Measurements from ENCODE around the gene FEM1A. TPM values are rescaled to one million over a fixed set of nuclear protein-coding genes. Genes with fewer than 3 reads are reported as not detected.

FEM1A gene
- total and polyA plus RNA-seq, 9 of the 15 experiments (the other 6 are each of a cell fraction or from before 2014, with no cell fraction given) = 0.08 to 19.0 (median 6.8) TPM

GRCh38 chr19:4768934-4769777 is 22.4 kb upstream of the FEM1A start (continued):
- TF ChIP-seq HOXB6 (CRISPR knock-in tag; IDR thresholded peaks at IDR 0.05; ENCODE audit: borderline replicate concordance) (no peak), SIRT6 (IDR thresholded peaks at IDR 0.05; ENCODE audit: low read depth, low read length) (no peak), PML (IDR thresholded peaks at IDR 0.05; ENCODE audit: low read length) (peak; percentile 34; the same call in 1 of the 2 replicates), ERF (CRISPR knock-in tag; IDR thresholded peaks at IDR 0.05) (no peak), PHF20 (IDR thresholded peaks at IDR 0.05; ENCODE audit: partially characterized antibody) (no peak), KDM4B (IDR thresholded peaks at IDR 0.05; ENCODE audit: borderline replicate concordance in 2 of 2, low read depth in 1 of 2) (peak in 1 of 2 experiments; percentile 99; a peak in 1 of 4 replicates), NFYB (IDR thresholded peaks at IDR 0.05; ENCODE audit: extremely low read depth, insufficient read length) (no peak), SETDB1 (IDR thresholded peaks at IDR 0.05; ENCODE audit: low read length) (no peak), ZBTB8A (IDR thresholded peaks at IDR 0.05; ENCODE audit: partially characterized antibody) (no peak), SIN3A (IDR thresholded peaks at IDR 0.05; ENCODE audit: borderline replicate concordance in 2 of 2, control insufficient read depth in 1 of 2, low read depth in 2 of 2, low read length in 2 of 2) (peak; percentile 100), SP1 (CRISPR knock-in tag; IDR thresholded peaks at IDR 0.05) (peak; percentile 96), NCOA4 (IDR thresholded peaks at IDR 0.05; ENCODE audit: partially characterized antibody) (no peak), SLC30A9 (CRISPR knock-in tag; IDR thresholded peaks at IDR 0.05) (no peak), FOXK2 (conservative IDR thresholded peaks at IDR 0.05 in 1 of 2, IDR thresholded peaks at IDR 0.05 in 1 of 2; ENCODE audit: low read depth in 2 of 2) (no peak), BCOR (IDR thresholded peaks at IDR 0.05) (no peak), ZNF699 (CRISPR knock-in tag; IDR thresholded peaks at IDR 0.05; ENCODE audit: insufficient replicate concordance) (peak; percentile 35), MAFG (tag; conservative IDR thresholded peaks at IDR 0.05) (no peak), BRD9 (IDR thresholded peaks at IDR 0.05; ENCODE audit: low read depth, partially characterized antibody) (no peak), LCOR (CRISPR knock-in tag; IDR thresholded peaks at IDR 0.05) (peak; percentile 100), ZNF184 (CRISPR knock-in tag; IDR thresholded peaks at IDR 0.05) (peak; percentile 92)
- TF ChIP-seq, protein P1, sequence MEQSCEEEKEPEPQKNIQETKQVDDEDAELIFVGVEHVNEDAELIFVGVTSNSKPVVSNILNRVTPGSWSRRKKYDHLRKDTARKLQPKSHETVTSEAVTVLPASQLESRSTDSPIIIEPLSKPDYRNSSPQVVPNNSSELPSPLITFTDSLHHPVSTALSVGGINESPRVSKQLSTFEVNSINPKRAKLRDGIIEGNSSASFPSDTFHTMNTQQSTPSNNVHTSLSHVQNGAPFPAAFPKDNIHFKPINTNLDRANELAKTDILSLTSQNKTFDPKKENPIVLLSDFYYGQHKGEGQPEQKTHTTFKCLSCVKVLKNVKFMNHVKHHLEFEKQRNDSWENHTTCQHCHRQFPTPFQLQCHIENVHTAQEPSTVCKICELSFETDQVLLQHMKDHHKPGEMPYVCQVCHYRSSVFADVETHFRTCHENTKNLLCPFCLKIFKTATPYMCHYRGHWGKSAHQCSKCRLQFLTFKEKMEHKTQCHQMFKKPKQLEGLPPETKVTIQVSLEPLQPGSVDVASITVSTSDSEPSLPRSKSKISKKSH (CRISPR knock-in tag; IDR thresholded peaks at IDR 0.05) = no peak
- TF ChIP-seq, protein P2, sequence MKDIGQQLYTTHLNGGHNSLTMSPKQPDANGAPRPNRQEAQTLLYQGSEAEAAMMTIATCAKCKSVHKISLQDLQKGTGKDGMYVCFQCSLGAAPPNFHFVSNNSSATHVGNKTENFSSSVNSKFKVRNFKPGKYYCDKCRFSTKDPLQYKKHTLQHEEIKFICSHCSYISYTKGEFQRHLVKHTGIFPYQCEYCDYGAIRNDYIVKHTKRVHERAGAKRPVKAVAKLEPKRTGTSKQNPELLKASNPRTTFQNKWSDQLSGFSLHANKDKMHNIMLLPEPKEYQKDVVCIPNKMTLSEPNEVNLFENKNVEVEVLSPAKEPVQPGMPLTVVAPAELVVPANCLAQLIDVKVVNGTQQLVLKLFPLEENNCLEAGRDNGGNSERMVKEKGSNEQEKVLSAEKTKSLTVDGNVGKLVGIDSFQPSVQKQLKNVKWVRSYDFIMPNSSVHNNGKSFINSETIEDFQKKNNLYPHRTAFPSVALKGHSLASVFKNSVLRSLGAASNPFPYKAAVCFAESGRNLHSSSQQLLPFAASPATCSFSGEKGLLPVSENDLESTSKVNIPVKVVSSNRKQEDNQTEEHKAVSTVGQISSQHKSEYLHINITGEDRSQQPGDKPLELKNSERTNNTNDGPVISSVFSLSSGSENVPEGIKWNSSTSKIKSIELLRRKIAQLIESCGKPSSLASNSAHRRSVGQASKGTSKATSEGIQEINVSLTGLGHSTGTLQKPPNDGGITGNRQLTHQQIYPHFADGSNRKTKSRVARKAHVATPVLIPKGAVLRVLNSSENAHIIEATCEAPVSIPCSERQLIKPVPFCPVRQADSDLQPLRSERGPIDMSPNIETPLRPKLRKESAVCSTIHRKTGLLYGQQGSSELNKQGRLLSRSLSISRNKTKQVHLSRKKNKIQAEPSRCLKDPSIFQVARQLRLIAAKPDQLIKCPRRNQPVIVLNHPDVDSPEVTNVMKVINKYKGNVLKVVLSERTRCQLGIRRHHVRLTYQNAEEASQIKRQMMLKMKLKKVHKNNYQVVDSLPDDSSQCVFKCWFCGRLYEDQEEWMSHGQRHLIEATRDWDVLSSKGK (CRISPR knock-in tag; IDR thresholded peaks at IDR 0.05) = no peak
- TF ChIP-seq, protein P3, sequence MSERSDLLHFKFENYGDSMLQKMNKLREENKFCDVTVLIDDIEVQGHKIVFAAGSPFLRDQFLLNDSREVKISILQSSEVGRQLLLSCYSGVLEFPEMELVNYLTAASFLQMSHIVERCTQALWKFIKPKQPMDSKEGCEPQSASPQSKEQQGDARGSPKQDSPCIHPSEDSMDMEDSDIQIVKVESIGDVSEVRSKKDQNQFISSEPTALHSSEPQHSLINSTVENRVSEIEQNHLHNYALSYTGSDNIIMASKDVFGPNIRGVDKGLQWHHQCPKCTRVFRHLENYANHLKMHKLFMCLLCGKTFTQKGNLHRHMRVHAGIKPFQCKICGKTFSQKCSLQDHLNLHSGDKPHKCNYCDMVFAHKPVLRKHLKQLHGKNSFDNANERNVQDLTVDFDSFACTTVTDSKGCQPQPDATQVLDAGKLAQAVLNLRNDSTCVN (CRISPR knock-in tag; IDR thresholded peaks at IDR 0.05) = no peak
